ENCODE data around the gene KCNJ9. TPM values are rescaled to one million over a fixed set of nuclear protein-coding genes. Genes with fewer than 3 reads are reported as not detected.
A peak's percentile ranks its signal among the peaks of the same experiment; 100 is the strongest.

Gene KCNJ9
- total RNA-seq = under 1 TPM in 1 of 2 donors, not detected in 1; 0.95 TPM

GRCh38 chr1:160081261-160081936 lies at the start of gene KCNJ9:
KCNJ9 (plus strand) TSS chr1:160081538; CDS start chr1:160084031, 2,493 bp downstream.
- Histone ChIP-seq H3K9me3 (no peaks in the 10 kb centered on the region), H3K4me3 (no peak within 1 kb of the TSS), H3K27ac (no peak within 1 kb of the TSS), H3K27me3 (replicated peaks; ENCODE audit: insufficient read depth) (no peaks in the 10 kb centered on the region), H3K36me3 (no peaks in the 10 kb centered on the region), H3K4me1 (ENCODE audit: control insufficient read depth in 1 of 2, low read depth in 2 of 2) (peaks cover 18 to 34% of the 10 kb centered on the region in 2 donors)
- no peak for TF ChIP-seq CTCF (IDR thresholded peaks at IDR 0.05)
- no peak for ATAC-seq (ENCODE audit: insufficient number of reproducible peaks, low FRiP score, low read depth)
- no peak for DNase-seq (ENCODE audit: low spot score)

GRCh38 chr1:160032165-160032820 lies 49.0 kb upstream of the KCNJ9 start:
- TF ChIP-seq CTCF (IDR thresholded peaks at IDR 0.05) = no peak
- H3K36me3 ChIP-seq = no peaks in the 10 kb centered on the region
- peaks cover 2 to 34% of the 10 kb centered on the region in 2 donors for H3K4me1 ChIP-seq (ENCODE audit: control insufficient read depth in 1 of 2, low read depth in 2 of 2)
- peak overlapping the region; percentile 61 to 63 for H3K27ac ChIP-seq
- DNase-seq (ENCODE audit: low spot score) = no peak
- H3K9me3 ChIP-seq = no peaks in the 10 kb centered on the region
- peak overlapping the region; percentile 87 for H3K4me3 ChIP-seq
- peak; percentile 36 for ATAC-seq (ENCODE audit: insufficient number of reproducible peaks, low FRiP score, low read depth)
- no peaks in the 10 kb centered on the region for H3K27me3 ChIP-seq (replicated peaks; ENCODE audit: insufficient read depth)

GRCh38 chr1:160040476-160040875 lies 40.9 kb upstream of the KCNJ9 start:
- no peak for TF ChIP-seq CTCF (IDR thresholded peaks at IDR 0.05)
- no peaks in the 10 kb centered on the region for H3K4me1 ChIP-seq (ENCODE audit: control insufficient read depth in 1 of 2, low read depth in 2 of 2)
- no peaks in the 10 kb centered on the region for H3K36me3 ChIP-seq

GRCh38 chr1:160043543-160043942 lies 37.8 kb upstream of the KCNJ9 start:
- DNase-seq (ENCODE audit: low spot score) (no peak), ATAC-seq (ENCODE audit: insufficient number of reproducible peaks, low FRiP score, low read depth) (no peak)
- no peak overlapping the region for H3K4me3 ChIP-seq
- H3K9me3 ChIP-seq = no peaks in the 10 kb centered on the region
- no peaks in the 10 kb centered on the region for H3K36me3 ChIP-seq
- H3K27ac ChIP-seq = no peak overlapping the region
- TF ChIP-seq CTCF (IDR thresholded peaks at IDR 0.05) = no peak
- peaks cover 0 to 12% of the 10 kb centered on the region in 2 donors for H3K4me1 ChIP-seq (ENCODE audit: control insufficient read depth in 1 of 2, low read depth in 2 of 2)
- no peaks in the 10 kb centered on the region for H3K27me3 ChIP-seq (replicated peaks; ENCODE audit: insufficient read depth)

More at GRCh38 chr1:160040476-160040875, 40.9 kb upstream of the KCNJ9 start:
- no peak overlapping the region for H3K27ac ChIP-seq
- DNase-seq (ENCODE audit: low spot score) = no peak
- no peaks in the 10 kb centered on the region for H3K9me3 ChIP-seq
- ATAC-seq (ENCODE audit: insufficient number of reproducible peaks, low FRiP score, low read depth) = no peak
- H3K27me3 ChIP-seq (replicated peaks; ENCODE audit: insufficient read depth) = no peaks in the 10 kb centered on the region
- no peak overlapping the region for H3K4me3 ChIP-seq

- Histone ChIP-seq H3K9me3 (no peaks in the 10 kb centered on the region), H3K27ac (no peak overlapping the region), H3K4me1 (ENCODE audit: control insufficient read depth in 1 of 2, low read depth in 2 of 2) (peaks cover 0 to 12% of the 10 kb centered on the region in 2 donors), H3K4me3 (no peak overlapping the region), H3K36me3 (no peaks in the 10 kb centered on the region), H3K27me3 (replicated peaks; ENCODE audit: insufficient read depth) (no peaks in the 10 kb centered on the region)
- no peak for ATAC-seq (ENCODE audit: insufficient number of reproducible peaks, low FRiP score, low read depth)
- no peak for DNase-seq (ENCODE audit: low spot score)
- TF ChIP-seq CTCF (IDR thresholded peaks at IDR 0.05) = no peak
Measured at GRCh38 chr1:160045653-160046052, 35.7 kb upstream of the KCNJ9 start.

Data from thoracic aorta (tissue), 2 donors.